Transverse colon (tissue), 3 donors: Measurements from ENCODE around the gene SPRR1A.

Experiments
- EP300 ChIP-seq: sonication (generic); formaldehyde crosslinking; IDR thresholded peaks from one replicate; pipeline ENCODE4 v1.6.1; 2017; ENCODE audit warnings: antibody characterized with exemption, low read depth
- TF ChIP-seq, protein P1 (sequence below), 5 experiments: fragments of 200-600 bp in 3 of 5; fragments of 450-650 bp in 2 of 5; sonication (generic) in 3 of 5; IDR thresholded peaks; 1 replicate in 2 of 5; 2 replicates in 3 of 5; pipeline ENCODE4 v1.5.1; 2016 to 2017; ENCODE audit warnings: antibody characterized with exemption in 5 of 5, inconsistent platforms in 3 of 5, mild to moderate bottlenecking in 2 of 5, moderate library complexity in 1 of 5

DNA sequence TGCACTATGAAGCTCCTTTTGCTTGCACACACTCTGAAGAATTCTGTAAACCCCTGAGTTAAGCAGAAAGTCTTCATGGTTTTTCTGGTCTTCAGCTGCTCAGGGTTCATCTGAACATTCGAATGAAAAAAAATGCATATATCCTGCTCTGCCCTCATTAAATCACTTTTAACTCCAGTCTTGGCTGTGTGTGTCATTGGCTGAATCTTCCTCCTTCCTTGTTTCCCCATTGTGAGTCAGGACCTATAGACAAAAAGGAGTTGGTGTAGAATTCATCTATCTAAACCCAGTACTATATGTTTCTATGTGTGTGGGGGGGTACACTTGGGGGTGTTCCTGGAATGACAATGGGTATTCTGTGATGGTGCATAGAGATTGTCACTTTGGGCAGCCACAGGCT is 40.5 kb downstream of the SPRR1A start:
- TF ChIP-seq, protein P1, sequence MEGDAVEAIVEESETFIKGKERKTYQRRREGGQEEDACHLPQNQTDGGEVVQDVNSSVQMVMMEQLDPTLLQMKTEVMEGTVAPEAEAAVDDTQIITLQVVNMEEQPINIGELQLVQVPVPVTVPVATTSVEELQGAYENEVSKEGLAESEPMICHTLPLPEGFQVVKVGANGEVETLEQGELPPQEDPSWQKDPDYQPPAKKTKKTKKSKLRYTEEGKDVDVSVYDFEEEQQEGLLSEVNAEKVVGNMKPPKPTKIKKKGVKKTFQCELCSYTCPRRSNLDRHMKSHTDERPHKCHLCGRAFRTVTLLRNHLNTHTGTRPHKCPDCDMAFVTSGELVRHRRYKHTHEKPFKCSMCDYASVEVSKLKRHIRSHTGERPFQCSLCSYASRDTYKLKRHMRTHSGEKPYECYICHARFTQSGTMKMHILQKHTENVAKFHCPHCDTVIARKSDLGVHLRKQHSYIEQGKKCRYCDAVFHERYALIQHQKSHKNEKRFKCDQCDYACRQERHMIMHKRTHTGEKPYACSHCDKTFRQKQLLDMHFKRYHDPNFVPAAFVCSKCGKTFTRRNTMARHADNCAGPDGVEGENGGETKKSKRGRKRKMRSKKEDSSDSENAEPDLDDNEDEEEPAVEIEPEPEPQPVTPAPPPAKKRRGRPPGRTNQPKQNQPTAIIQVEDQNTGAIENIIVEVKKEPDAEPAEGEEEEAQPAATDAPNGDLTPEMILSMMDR (IDR thresholded peaks at IDR 0.05): no peak
- no peak for TF ChIP-seq EP300
